Transverse colon (tissue), 4 donors: ENCODE data around the gene DMRT1. TPM values are rescaled to one million over a fixed set of nuclear protein-coding genes. Genes with fewer than 3 reads are reported as not detected.
"Not testable (repeated sequence)": the region's sequence is repeated elsewhere in the genome, so short reads cannot be mapped to it uniquely, and the experiment has no call there.

Experiments
- DNase-seq: peaks from one replicate; pipeline ENCODE4 v3.0.0-alpha.2; 2019
- H3K27ac ChIP-seq, 4 donors: fragments of 200-600 bp; sonication (generic); 2 replicates each; pipeline ENCODE4 v1.5.1; 2016 to 2018; ENCODE audit warnings: inconsistent platforms in 4 of 4
- H3K27me3 ChIP-seq: fragments of 200-600 bp; sonication (generic); 2 replicates; pipeline ENCODE4 v1.5.1; 2017; ENCODE audit warnings: inconsistent platforms
- H3K36me3 ChIP-seq, 4 donors: fragments of 200-600 bp; sonication (generic); 2 replicates each; pipeline ENCODE4 v1.5.1; 2017 to 2019; ENCODE audit warnings: inconsistent platforms in 4 of 4
- H3K4me1 ChIP-seq, 4 donors: fragments of 200-600 bp; sonication (generic); 2 replicates each; pipeline ENCODE4 v1.5.1; 2017 to 2020; ENCODE audit warnings: inconsistent platforms in 4 of 4
- H3K4me3 ChIP-seq, 4 donors: fragments of 200-600 bp; sonication (generic); 1 replicate in 1 of 4; 2 replicates in 3 of 4; pipeline versions ENCODE4 v1.5.1 to v1.6.1; 2017 to 2019; ENCODE audit warnings: inconsistent platforms in 4 of 4
- H3K9me3 ChIP-seq, 2 donors: fragments of 200-600 bp; sonication (generic); 2 replicates each; pipeline ENCODE4 v1.5.1; 2017 to 2019; ENCODE audit warnings: inconsistent platforms in 2 of 2
- CTCF ChIP-seq, 5 experiments: fragments of 200-600 bp in 3 of 5; fragments of 450-650 bp in 2 of 5; sonication (generic) in 3 of 5; IDR thresholded peaks; 1 replicate in 2 of 5; 2 replicates in 3 of 5; pipeline ENCODE4 v1.5.1; 2016 to 2017; ENCODE audit warnings: antibody characterized with exemption in 5 of 5, inconsistent platforms in 3 of 5, mild to moderate bottlenecking in 2 of 5, moderate library complexity in 1 of 5
- EP300 ChIP-seq: sonication (generic); formaldehyde crosslinking; IDR thresholded peaks from one replicate; pipeline ENCODE4 v1.6.1; 2017; ENCODE audit warnings: antibody characterized with exemption, low read depth
- POLR2A ChIP-seq: fragments of 450-650 bp; IDR thresholded peaks from one replicate; pipeline ENCODE4 v1.6.1; 2016; ENCODE audit warnings: antibody characterized with exemption, mild to moderate bottlenecking, moderate library complexity
- POLR2AphosphoS5 ChIP-seq, 3 donors: sonication (generic); formaldehyde crosslinking; IDR thresholded peaks; one replicate each; pipeline ENCODE4 v1.6.1; 2016; ENCODE audit warnings: antibody characterized with exemption in 3 of 3
- WGBS, 2 donors: methylation state at CpG; one replicate each; pipeline ENCODE4 v1.1.5; 2018; ENCODE audit warnings: low coverage in 1 of 2; 5-methylcytosine and 5-hydroxymethylcytosine counted together
- in situ Hi-C, 4 donors: fragments of 200-750 bp; cut with MboI; loops; one replicate each; pipeline versions ENCODE4 v1.15.0 to v1.15.1; 2017; ENCODE audit warnings: low sequenced_read_pairs in 3 of 4, low pct_ligation_motif_present in 1 of 4, low pct_unique_long_range_greater_than_20kb in 1 of 4
- intact Hi-C: fragments of 100-400 bp; cut with DNase I; formaldehyde crosslinking; loops from one replicate; pipeline ENCODE4 v1.15.1; 2023; ENCODE audit warnings: low total_unique reads
- total RNA-seq, 4 donors: library from RNA; depleted of rRNA; stranded (reverse); fragments of >200 nt; gene quantifications; one replicate each; pipeline ENCODE4 v1.1.0, GENCODE V29; 2016

The DMRT1 gene
- total RNA-seq, 4 donors from 2014 or later: not detected

GRCh38 chr9:912776-913175, 71.3 kb downstream of the DMRT1 start:
- Histone ChIP-seq H3K9me3 (no peaks in the 10 kb centered on the region), H3K27me3 (peaks cover 63% of the 10 kb centered on the region), H3K36me3 (no peaks in the 10 kb centered on the region), H3K4me3 (no peak overlapping the region), H3K4me1 (no peaks in the 10 kb centered on the region), H3K27ac (no peak overlapping the region)
- in situ Hi-C loops (no loop called here), intact Hi-C loops (no loop called here)
- TF ChIP-seq POLR2AphosphoS5 (IDR thresholded peaks at IDR 0.05) (no peak), EP300 (no peak), POLR2A (no peak), CTCF (IDR thresholded peaks at IDR 0.05) (no peak)
- no peak for DNase-seq
- WGBS, 2 donors: 92 to 100% methylated on average over 1 of the region's 1 CpG

- H3K9me3 ChIP-seq, H3K36me3 ChIP-seq, DNase-seq, intact Hi-C loops, H3K4me3 ChIP-seq, in situ Hi-C loops, H3K4me1 ChIP-seq, H3K27ac ChIP-seq: not testable (repeated sequence)
- 88 to 91% methylated on average over 10 of the region's 10 CpGs for WGBS, 2 donors
- peaks cover 62% of the 10 kb centered on the region for H3K27me3 ChIP-seq
Measured at GRCh38 chr9:913526-913925, 72.0 kb downstream of the DMRT1 start.

DNA sequence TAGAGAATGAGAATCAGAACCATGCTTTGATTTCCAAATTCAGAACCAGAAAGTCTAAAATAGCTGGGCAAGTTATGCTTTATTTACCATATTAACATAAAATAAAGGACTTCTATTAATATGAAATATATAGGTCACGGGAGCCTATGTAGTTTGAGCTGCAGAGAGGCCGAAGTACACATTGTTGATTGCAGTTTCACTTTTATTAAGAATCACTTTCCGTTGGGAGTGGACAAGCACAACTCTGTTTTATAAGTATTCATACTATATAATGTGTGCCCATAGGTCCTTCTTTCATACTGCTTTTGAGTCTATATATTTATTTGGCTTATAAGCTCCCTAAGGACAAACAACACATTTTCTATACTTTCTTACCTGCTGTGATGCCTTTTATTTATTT, 76.2 kb downstream of the DMRT1 start:
- TF ChIP-seq POLR2AphosphoS5 (IDR thresholded peaks at IDR 0.05) (no peak), CTCF (IDR thresholded peaks at IDR 0.05) (no peak), EP300 (no peak), POLR2A (no peak)
- peaks cover 45% of the 10 kb centered on the region for H3K27me3 ChIP-seq
- H3K9me3 ChIP-seq: no peaks in the 10 kb centered on the region
- H3K4me3 ChIP-seq: no peak overlapping the region
- intact Hi-C loops (no loop called here), in situ Hi-C loops (no loop called here)
- WGBS, 2 donors: 44 to 62% methylated on average over 3 of the region's 3 CpGs
- H3K36me3 ChIP-seq: no peaks in the 10 kb centered on the region
- H3K4me1 ChIP-seq: no peaks in the 10 kb centered on the region
- DNase-seq: no peak
- H3K27ac ChIP-seq: no peak overlapping the region

- intact Hi-C loops (no loop called here), in situ Hi-C loops (no loop called here)
- H3K9me3 ChIP-seq: no peaks in the 10 kb centered on the region
- TF ChIP-seq POLR2A (no peak), POLR2AphosphoS5 (IDR thresholded peaks at IDR 0.05) (no peak), CTCF (IDR thresholded peaks at IDR 0.05) (no peak), EP300 (no peak)
- no peak overlapping the region for H3K27ac ChIP-seq
- WGBS, 2 donors: 63 to 81% methylated on average over 4 of the region's 4 CpGs
- peaks cover 37% of the 10 kb centered on the region for H3K27me3 ChIP-seq
- H3K36me3 ChIP-seq: no peaks in the 10 kb centered on the region
- no peak overlapping the region for H3K4me3 ChIP-seq
- H3K4me1 ChIP-seq: no peaks in the 10 kb centered on the region
- DNase-seq: no peak
Measured at GRCh38 chr9:920927-921326, 79.4 kb downstream of the DMRT1 start.

- intact Hi-C loops: no loop called here
- Histone ChIP-seq H3K9me3 (no peaks in the 10 kb centered on the region), H3K4me3 (no peak overlapping the region), H3K27me3 (peaks cover 28% of the 10 kb centered on the region), H3K4me1 (no peaks in the 10 kb centered on the region), H3K27ac (no peak overlapping the region), H3K36me3 (no peaks in the 10 kb centered on the region)
- no peak for TF ChIP-seq CTCF (IDR thresholded peaks at IDR 0.05)
- TF ChIP-seq EP300: no peak
- TF ChIP-seq POLR2A: no peak
- no peak for TF ChIP-seq POLR2AphosphoS5 (IDR thresholded peaks at IDR 0.05)
- 73 to 90% methylated on average over 2 to 4 of the region's 4 CpGs for WGBS, 2 donors
- no peak for DNase-seq
- in situ Hi-C loops: no loop called here
Measured at GRCh38 chr9:922171-922570, 80.7 kb downstream of the DMRT1 start.
